IMR-90 (cell line): ENCODE data around the gene GNAI1. TPM values are rescaled to one million over a fixed set of nuclear protein-coding genes. Genes with fewer than 3 reads are reported as not detected.
A peak's percentile ranks its signal among the peaks of the same experiment; 100 is the strongest.

Experiments
- ATAC-seq: fragments of 200-7000 bp; cut with Tn5 transposase; 2 replicates; pipeline ENCODE4 v1.9.1; 2020; ENCODE audit warnings: low read depth, mild to moderate bottlenecking, moderate library complexity
- BruUV-seq: library from RNA; stranded (reverse); fragments of 400-500 nt; replicated peaks from 2 replicates; lab custom pipeline; 2021; lab: Mats Ljungman, UMichigan
- CTCF ChIA-PET: fragments of 300-600 bp; formaldehyde crosslinking; extraction: SDS; loops from one replicate; lab custom pipeline; 2021; ENCODE audit warnings: antibody characterized with exemption; lab: Yijun Ruan, JAX
- POLR2A ChIA-PET: fragments of 300-600 bp; sonication (Branson Sonifier 250); formaldehyde crosslinking; loops from one replicate; lab custom pipeline; 2022; ENCODE audit warnings: antibody characterized with exemption; ENCODE audit not compliant: unreplicated experiment; lab: Charles Lee
- DNase-seq: peaks from one replicate; pipeline ENCODE4 v3.0.0; 2013
- H2AFZ ChIP-seq: replicated peaks from 2 replicates; pipeline ENCODE3; 2013; ENCODE audit warnings: low read length, mild to moderate bottlenecking; ENCODE audit not compliant: poor library complexity
- H2AK5ac ChIP-seq: 2 replicates; pipeline ENCODE4 v1.6.1; 2013; ENCODE audit warnings: low read depth, low read length, inconsistent platforms
- H2AK9ac ChIP-seq: replicated peaks from 2 replicates; pipeline ENCODE3; 2013; ENCODE audit warnings: mild to moderate bottlenecking, low read depth, low read length, moderate library complexity; ENCODE audit not compliant: poor library complexity
- H2BK120ac ChIP-seq: 2 replicates; pipeline ENCODE4 v1.6.1; 2013; ENCODE audit warnings: low read depth, low read length, inconsistent platforms
- H2BK15ac ChIP-seq: 3 replicates; pipeline ENCODE4 v1.6.1; 2013; ENCODE audit warnings: low read depth, low read length, inconsistent platforms
- H2BK20ac ChIP-seq: 2 replicates; pipeline ENCODE4 v1.6.1; 2013; ENCODE audit warnings: low read depth, mild to moderate bottlenecking, inconsistent platforms, low read length, moderate library complexity
- H2BK5ac ChIP-seq: 2 replicates; pipeline ENCODE4 v1.6.1; 2013; ENCODE audit warnings: mild to moderate bottlenecking, low read depth, low read length, inconsistent platforms; ENCODE audit not compliant: poor library complexity, severe bottlenecking
- H3K14ac ChIP-seq: replicated peaks from 2 replicates; pipeline ENCODE4 v1.6.1; 2013; ENCODE audit warnings: low read depth, low read length, inconsistent platforms
- H3K18ac ChIP-seq: 2 replicates; pipeline ENCODE4 v1.6.1; 2013; ENCODE audit warnings: low read depth, low read length, control low read depth
- H3K23ac ChIP-seq: 2 replicates; pipeline ENCODE4 v1.6.1; 2013; ENCODE audit warnings: low read depth, low read length, inconsistent platforms
- H3K27ac ChIP-seq: 2 replicates; pipeline ENCODE4 v1.5.1; 2013; ENCODE audit warnings: mild to moderate bottlenecking, control low read depth, low read length; ENCODE audit not compliant: insufficient read depth
- H3K27me3 ChIP-seq: 2 replicates; pipeline ENCODE4 v1.6.1; 2013; ENCODE audit warnings: low read length; ENCODE audit not compliant: control insufficient read depth, insufficient read depth
- H3K36me3 ChIP-seq: 2 replicates; pipeline ENCODE4 v1.6.1; 2013; ENCODE audit warnings: low read length, mixed read lengths; ENCODE audit not compliant: control insufficient read depth, insufficient read depth
- H3K4ac ChIP-seq: 2 replicates; pipeline ENCODE4 v1.6.1; 2013; ENCODE audit warnings: low read depth, low read length, inconsistent platforms
- H3K4me1 ChIP-seq: 2 replicates; pipeline ENCODE4 v1.6.1; 2013; ENCODE audit warnings: low read length, mixed read lengths; ENCODE audit not compliant: control insufficient read depth, insufficient read depth
- H3K4me2 ChIP-seq: 2 replicates; pipeline ENCODE4 v1.6.1; 2013; ENCODE audit warnings: low read depth, mild to moderate bottlenecking, control low read depth, low read length, moderate library complexity
- H3K4me3 ChIP-seq: 2 replicates; pipeline ENCODE4 v1.5.1; 2013; ENCODE audit warnings: low read depth, mild to moderate bottlenecking, control low read depth, low read length, moderate library complexity; ENCODE audit not compliant: insufficient read depth
- H3K56ac ChIP-seq: 2 replicates; pipeline ENCODE4 v1.6.1; 2013; ENCODE audit warnings: low read length, inconsistent platforms; ENCODE audit not compliant: insufficient read depth; ENCODE audit errors: extremely low read depth
- H3K79me1 ChIP-seq, 2 experiments: 2 replicates each; pipeline ENCODE4 v1.6.1; 2013; ENCODE audit warnings: low read length in 2 of 2, inconsistent platforms in 1 of 2, low read depth in 1 of 2
- H3K9ac ChIP-seq: 2 replicates; pipeline ENCODE4 v1.6.1; 2013; ENCODE audit warnings: low read depth, low read length, control low read depth
- H3K9me1 ChIP-seq: 2 replicates; pipeline ENCODE4 v1.6.1; 2013; ENCODE audit warnings: low read length, inconsistent platforms; ENCODE audit not compliant: insufficient read depth
- H3K9me3 ChIP-seq: 2 replicates; pipeline ENCODE4 v1.6.1; 2013; ENCODE audit warnings: low read length; ENCODE audit not compliant: control insufficient read depth, insufficient read depth
- H4K20me1 ChIP-seq: 2 replicates; pipeline ENCODE4 v1.6.1; 2013; ENCODE audit warnings: low read length, inconsistent platforms; ENCODE audit not compliant: insufficient read depth
- H4K5ac ChIP-seq: 2 replicates; pipeline ENCODE4 v1.6.1; 2013; ENCODE audit warnings: mild to moderate bottlenecking, low read depth, low read length, control low read depth
- H4K8ac ChIP-seq, 2 experiments: 2 replicates each; pipeline ENCODE4 v1.6.1; 2013; ENCODE audit warnings: low read depth in 2 of 2, low read length in 2 of 2, control low read depth in 1 of 2, inconsistent platforms in 1 of 2
- H4K91ac ChIP-seq: 2 replicates; pipeline ENCODE4 v1.6.1; 2013; ENCODE audit warnings: low read depth, low read length, inconsistent platforms; ENCODE audit not compliant: insufficient read depth
- CEBPB ChIP-seq: IDR thresholded peaks from 2 replicates; pipeline ENCODE4 v1.6.1; 2012; ENCODE audit warnings: low read depth, low read length, improper control_type of control experiment
- CTCF ChIP-seq: conservative IDR thresholded peaks from 2 replicates; pipeline ENCODE4 v1.5.1; 2012; ENCODE audit warnings: mild to moderate bottlenecking, low read depth, low read length, improper control_type of control experiment
- FOS ChIP-seq: fragments of 150-350 bp; IDR thresholded peaks from 2 replicates; pipeline ENCODE4 v1.6.1; 2016; ENCODE audit warnings: low read depth, low read length
- MXI1 ChIP-seq: IDR thresholded peaks from 2 replicates; pipeline ENCODE4 v1.6.1; 2012; ENCODE audit warnings: low read depth, mild to moderate bottlenecking, low read length, moderate library complexity, borderline replicate concordance
- POLR2A ChIP-seq: IDR thresholded peaks from 2 replicates; pipeline ENCODE4 v1.6.1; 2012; ENCODE audit warnings: mild to moderate bottlenecking, low read depth, low read length
- RAD21 ChIP-seq: IDR thresholded peaks from 2 replicates; pipeline ENCODE4 v1.6.1; 2012; ENCODE audit warnings: low read length, improper control_type of control experiment
- RCOR1 ChIP-seq: IDR thresholded peaks from 2 replicates; pipeline ENCODE4 v1.6.1; 2012; ENCODE audit warnings: mild to moderate bottlenecking, low read length, improper control_type of control experiment; ENCODE audit not compliant: insufficient replicate concordance
- USF2 ChIP-seq: fragments of 150-350 bp; IDR thresholded peaks from 2 replicates; pipeline ENCODE4 v1.6.1; 2017; ENCODE audit warnings: mild to moderate bottlenecking, antibody characterized with exemption, low read length, low read depth
- WGBS, 2 experiments: methylation state at CpG; one replicate each; pipeline versions ENCODE4 v1.1.5 to v1.1.7; 2013; ENCODE audit warnings: missing lambda C conversion rate in 2 of 2; ENCODE audit not compliant: insufficient read length in 1 of 2; ENCODE audit errors: extremely low coverage in 2 of 2; 5-methylcytosine and 5-hydroxymethylcytosine counted together
- dilution Hi-C: fragments of 300-500 bp; cut with HindIII; formaldehyde crosslinking; loops from one replicate; pipeline ENCODE4 v1.14.3; 2018; ENCODE audit warnings: low sequenced_read_pairs; ENCODE audit not compliant: unreplicated experiment
- in situ Hi-C: fragments of 300-500 bp; cut with MboI; formaldehyde crosslinking; loops from 3 replicates; pipeline ENCODE4 v1.14.3; 2019; ENCODE audit warnings: low sequenced_read_pairs, inconsistent platforms, mixed read lengths
- intact Hi-C: fragments of 100-400 bp; cut with micrococcal nuclease; formaldehyde crosslinking; loops from 2 replicates; pipeline ENCODE4 v1.10.0; 2022
- polyA plus RNA-seq, 3 experiments: library from polyadenylated mRNA; depleted of rRNA; stranded (reverse); fragments of >200 nt; gene quantifications; 2 replicates each; pipeline ENCODE4 v1.2.3, GENCODE V29; 2012; ENCODE audit warnings: low replicate concordance in 1 of 3
- total RNA-seq: library from RNA; depleted of rRNA; stranded (reverse); fragments of >200 nt; gene quantifications from 2 replicates; pipeline ENCODE4 v1.2.3, GENCODE V29; 2012

GNAI1 gene
- total and polyA plus RNA-seq, 2 of the 4 experiments (the other 2 are of a cell fraction) = 21.1 to 26.5 TPM

DNA sequence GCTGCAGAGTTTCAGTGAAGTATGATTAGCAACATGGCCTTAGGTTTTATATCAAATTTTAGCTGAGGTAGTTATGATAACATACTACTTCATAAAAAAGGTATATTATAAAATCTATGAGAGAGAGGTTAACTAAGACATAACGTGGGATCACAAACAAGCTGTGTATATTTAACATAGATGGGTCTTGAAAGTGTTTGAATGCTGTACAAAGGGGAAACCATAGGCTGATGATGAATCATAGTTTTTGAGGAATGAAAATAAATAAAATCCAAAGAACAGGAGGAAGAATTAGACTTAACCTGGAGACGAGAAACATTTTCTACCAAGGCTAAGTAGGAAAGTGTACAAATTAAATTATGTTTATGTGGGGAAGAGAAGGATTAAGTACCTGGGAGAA is 119.0 kb downstream of the GNAI1 start:
- Histone ChIP-seq H3K27ac (no peak overlapping the region), H3K4ac (no peak overlapping the region), H2BK5ac (no peak overlapping the region), H4K8ac (no peak overlapping the region), H3K4me1 (peaks cover 8% of the 10 kb centered on the region), H4K5ac (no peak overlapping the region), H2AK5ac (no peak overlapping the region), H3K56ac (no peak overlapping the region), H3K36me3 (no peaks in the 10 kb centered on the region), H3K79me1 (no peaks in the 10 kb centered on the region; a peak in 1 of 4 replicates), H3K4me3 (no peak overlapping the region), H3K14ac (no peak overlapping the region), H4K20me1 (no peaks in the 10 kb centered on the region), H3K18ac (no peak overlapping the region), H3K9me1 (peaks cover 3% of the 10 kb centered on the region), H3K9me3 (no peaks in the 10 kb centered on the region), H2AFZ (no peak overlapping the region), H2BK20ac (peak overlapping the region; percentile 23; the same call in 1 of the 2 replicates), H2BK120ac (no peak overlapping the region), H2BK15ac (no peak overlapping the region), H2AK9ac (no peak overlapping the region), H3K9ac (no peak overlapping the region), H3K27me3 (no peaks in the 10 kb centered on the region; the same call in 1 of the 2 replicates), H3K23ac (no peak overlapping the region), H3K4me2 (peak overlapping the region; percentile 60; the same call in 1 of the 2 replicates), H4K91ac (no peak overlapping the region)
- ATAC-seq (peak; percentile 66), DNase-seq (peak; percentile 55)
- TF ChIP-seq RCOR1 (no peak), CTCF (no peak), USF2 (no peak), MXI1 (no peak), POLR2A (no peak), FOS (no peak), CEBPB (no peak), RAD21 (no peak)
- ChIA-PET CTCF (no interaction called here), POLR2A (no interaction called here)
- in situ Hi-C loops (no loop called here), intact Hi-C loops (no loop called here), dilution Hi-C loops (no loop called here)
- no TSS peak for BruUV-seq
- WGBS, 2 experiments = no CpG with 5 or more reads among the region's 2 CpGs
